K562 (cell line): ENCODE measurements around the gene LATS1. TPM values are rescaled to one million over a fixed set of nuclear protein-coding genes. Genes with fewer than 3 reads are reported as not detected.

ENCODE experiments used
- CREM ChIP-seq: IDR thresholded peaks from 2 replicates; pipeline ENCODE4 v1.6.1; 2014; ENCODE audit warnings: antibody characterized with exemption, low read depth
- DPF2 ChIP-seq: fragments of 450-650 bp; IDR thresholded peaks from 2 replicates; pipeline ENCODE4 v1.6.1; 2016
- EWSR1 ChIP-seq: fragments of 450-650 bp; IDR thresholded peaks from 2 replicates; pipeline ENCODE4 v1.6.1; 2018; ENCODE audit warnings: borderline replicate concordance, mild to moderate bottlenecking, low read depth, moderate library complexity; ENCODE audit not compliant: partially characterized antibody
- GATAD2A ChIP-seq: fragments of 450-650 bp; IDR thresholded peaks from 2 replicates; pipeline ENCODE4 v1.6.1; 2017
- HDAC8 ChIP-seq: fragments of 450-650 bp; IDR thresholded peaks from 2 replicates; pipeline ENCODE4 v1.6.1; 2016; ENCODE audit warnings: mild to moderate bottlenecking, missing genetic modification characterization, moderate library complexity, missing compliant biosample characterization
- MEF2D ChIP-seq: conservative IDR thresholded peaks from 2 replicates; pipeline ENCODE4 v1.6.1; 2016; ENCODE audit warnings: low read depth, missing genetic modification characterization, missing compliant biosample characterization
- NCOA1 ChIP-seq: fragments of 450-650 bp; IDR thresholded peaks from 2 replicates; pipeline ENCODE4 v1.6.1; 2016; ENCODE audit warnings: low read depth
- NFIX ChIP-seq: fragments of 250-450 bp; sonication (Bioruptor Pico); IDR thresholded peaks from 2 replicates; pipeline ENCODE4 v1.4.0; 2020; ENCODE audit warnings: low read depth, mild to moderate bottlenecking, moderate library complexity
- PPARD ChIP-seq: fragments of 250-450 bp; sonication (Bioruptor Pico); IDR thresholded peaks from 2 replicates; pipeline ENCODE4 v1.8.0; 2022; ENCODE audit warnings: inconsistent platforms, mild to moderate bottlenecking, moderate library complexity
- PRDM10 ChIP-seq: fragments of 450-650 bp; IDR thresholded peaks from 2 replicates; pipeline ENCODE4 v1.6.1; 2018; ENCODE audit not compliant: partially characterized antibody
- RBM34 ChIP-seq: fragments of 200-400 bp; formaldehyde crosslinking; IDR thresholded peaks from 2 replicates; pipeline ENCODE4 v1.6.1; 2018; ENCODE audit warnings: low read length, borderline replicate concordance; ENCODE audit not compliant: insufficient read depth
- ZNF175 ChIP-seq: fragments of 200-800 bp; sonication (Bioruptor generic); IDR thresholded peaks from 2 replicates; pipeline ENCODE4 v1.6.1; 2016; ENCODE audit warnings: low read depth, mild to moderate bottlenecking, missing genetic modification characterization, missing compliant biosample characterization
- ZNF644 ChIP-seq: fragments of 200-800 bp; sonication (Bioruptor generic); IDR thresholded peaks from 2 replicates; pipeline ENCODE4 v1.6.1; 2016; ENCODE audit warnings: low read depth, missing genetic modification characterization, missing compliant biosample characterization
- polyA plus RNA-seq, 8 experiments: library from polyadenylated mRNA; depleted of rRNA in 4 of 8; stranded (reverse) in 5 of 8; unstranded in 3 of 8; fragments of >200 nt; fragmentation: Nextera tagmentation in 2 of 8; fragmentation: Illumina TruSeq in 1 of 8; extraction: Ambion mirVana in 2 of 8; extraction: Trizol in 1 of 8; gene quantifications; 2 replicates each; pipeline versions ENCODE4 v1.2.1 to v1.2.3, GENCODE V29; 2011 to 2014; ENCODE audit warnings: inconsistent platforms in 1 of 8, missing spikeins in 1 of 8
- total RNA-seq, 7 experiments: library from RNA; depleted of rRNA in 6 of 7; stranded (reverse); fragments of >200 nt in 6 of 7; fragmentation: Illumina TruSeq in 2 of 7; extraction: Trizol in 2 of 7; gene quantifications; 2 replicates each; pipeline versions ENCODE4 v1.2.1 to v1.2.3, GENCODE V29; 2011 to 2021; ENCODE audit warnings: low replicate concordance in 1 of 7
- TF ChIP-seq, protein P1 (sequence below): fragments of 250-450 bp; sonication (Bioruptor Pico); IDR thresholded peaks from 2 replicates; pipeline ENCODE4 v1.4.0; 2020; ENCODE audit warnings: mild to moderate bottlenecking, moderate library complexity
- TF ChIP-seq, protein P2 (sequence below): sonication (generic); formaldehyde crosslinking; IDR thresholded peaks from 2 replicates; pipeline ENCODE4 v1.8.0; 2022; ENCODE audit warnings: mild to moderate bottlenecking, missing genetic modification reagents

The LATS1 gene
- total and polyA plus RNA-seq, 9 of the 15 experiments (the other 6 are each of a cell fraction or from before 2014, with no cell fraction given) = 5.0 to 36.3 (median 18.4) TPM

DNA sequence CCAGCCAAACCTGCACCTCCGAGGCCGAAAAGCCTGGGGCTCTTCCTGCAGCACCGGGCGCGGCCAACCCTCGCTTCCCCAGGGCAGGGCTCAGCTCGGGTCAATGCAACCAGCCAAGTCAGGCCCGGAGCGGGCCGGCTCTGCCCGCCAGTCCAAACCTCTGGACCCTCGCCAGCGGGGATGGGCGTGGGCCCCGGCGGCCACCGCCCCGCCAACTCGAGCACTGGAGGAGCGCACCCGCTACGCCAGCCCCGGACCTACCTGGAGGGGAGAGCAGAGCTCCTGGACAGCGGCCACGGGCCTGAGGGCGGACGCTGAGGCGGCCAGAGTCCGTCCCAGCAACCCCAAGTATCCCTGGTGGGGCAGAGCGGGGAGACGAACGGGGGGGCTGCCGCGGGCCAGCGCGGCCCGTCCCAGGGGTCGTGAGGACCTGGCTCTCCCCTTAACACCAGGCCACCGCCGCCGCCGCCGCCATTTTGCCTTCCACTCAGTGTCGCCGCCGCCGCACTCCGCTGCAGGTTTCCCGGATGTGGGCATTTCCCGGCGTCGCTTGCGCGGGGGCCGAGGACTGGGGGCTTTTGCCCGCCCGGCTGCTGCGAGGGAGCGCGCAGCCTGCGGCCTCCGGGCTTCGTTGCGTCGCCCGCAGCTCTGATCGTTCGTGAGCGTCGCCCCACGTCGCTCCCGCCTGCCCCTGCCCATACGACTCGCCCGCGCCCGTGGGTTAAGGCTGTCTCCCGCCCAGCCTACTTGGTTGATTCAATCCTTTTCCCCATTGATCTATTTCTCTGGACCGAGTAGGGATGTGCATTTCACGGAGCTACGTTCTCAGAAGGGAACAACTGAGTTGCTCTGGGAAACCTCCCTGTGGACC, at the start of gene LATS1 (continued):
- TF ChIP-seq RBM34 (peak; percentile 90; the same call in 1 of the 2 replicates), DPF2 (peak; percentile 82), NCOA1 (peak; percentile 36; the same call in 1 of the 2 replicates), GATAD2A (no peak; the same call in 1 of the 2 replicates), CREM (peak; percentile 77), ZNF175 (CRISPR knock-in tag) (0 out of 2 replicates have a peak, but pooled peaks have one; percentile 59), NFIX (CRISPR knock-in tag) (no peak), PRDM10 (peak; percentile 50), PPARD (CRISPR knock-in tag) (no peak), HDAC8 (tag) (peak; percentile 63; the same call in 1 of the 2 replicates), ZNF644 (no peak), MEF2D (tag) (no peak), EWSR1 (no peak)
- TF ChIP-seq, protein P1, sequence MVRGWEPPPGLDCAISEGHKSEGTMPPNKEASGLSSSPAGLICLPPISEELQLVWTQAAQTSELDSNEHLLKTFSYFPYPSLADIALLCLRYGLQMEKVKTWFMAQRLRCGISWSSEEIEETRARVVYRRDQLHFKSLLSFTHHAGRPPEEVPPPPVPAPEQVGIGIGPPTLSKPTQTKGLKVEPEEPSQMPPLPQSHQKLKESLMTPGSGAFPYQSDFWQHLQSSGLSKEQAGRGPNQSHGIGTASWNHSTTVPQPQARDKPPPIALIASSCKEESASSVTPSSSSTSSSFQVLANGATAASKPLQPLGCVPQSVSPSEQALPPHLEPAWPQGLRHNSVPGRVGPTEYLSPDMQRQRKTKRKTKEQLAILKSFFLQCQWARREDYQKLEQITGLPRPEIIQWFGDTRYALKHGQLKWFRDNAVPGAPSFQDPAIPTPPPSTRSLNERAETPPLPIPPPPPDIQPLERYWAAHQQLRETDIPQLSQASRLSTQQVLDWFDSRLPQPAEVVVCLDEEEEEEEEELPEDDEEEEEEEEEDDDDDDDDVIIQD (CRISPR knock-in tag) = no peak
- TF ChIP-seq, protein P2, sequence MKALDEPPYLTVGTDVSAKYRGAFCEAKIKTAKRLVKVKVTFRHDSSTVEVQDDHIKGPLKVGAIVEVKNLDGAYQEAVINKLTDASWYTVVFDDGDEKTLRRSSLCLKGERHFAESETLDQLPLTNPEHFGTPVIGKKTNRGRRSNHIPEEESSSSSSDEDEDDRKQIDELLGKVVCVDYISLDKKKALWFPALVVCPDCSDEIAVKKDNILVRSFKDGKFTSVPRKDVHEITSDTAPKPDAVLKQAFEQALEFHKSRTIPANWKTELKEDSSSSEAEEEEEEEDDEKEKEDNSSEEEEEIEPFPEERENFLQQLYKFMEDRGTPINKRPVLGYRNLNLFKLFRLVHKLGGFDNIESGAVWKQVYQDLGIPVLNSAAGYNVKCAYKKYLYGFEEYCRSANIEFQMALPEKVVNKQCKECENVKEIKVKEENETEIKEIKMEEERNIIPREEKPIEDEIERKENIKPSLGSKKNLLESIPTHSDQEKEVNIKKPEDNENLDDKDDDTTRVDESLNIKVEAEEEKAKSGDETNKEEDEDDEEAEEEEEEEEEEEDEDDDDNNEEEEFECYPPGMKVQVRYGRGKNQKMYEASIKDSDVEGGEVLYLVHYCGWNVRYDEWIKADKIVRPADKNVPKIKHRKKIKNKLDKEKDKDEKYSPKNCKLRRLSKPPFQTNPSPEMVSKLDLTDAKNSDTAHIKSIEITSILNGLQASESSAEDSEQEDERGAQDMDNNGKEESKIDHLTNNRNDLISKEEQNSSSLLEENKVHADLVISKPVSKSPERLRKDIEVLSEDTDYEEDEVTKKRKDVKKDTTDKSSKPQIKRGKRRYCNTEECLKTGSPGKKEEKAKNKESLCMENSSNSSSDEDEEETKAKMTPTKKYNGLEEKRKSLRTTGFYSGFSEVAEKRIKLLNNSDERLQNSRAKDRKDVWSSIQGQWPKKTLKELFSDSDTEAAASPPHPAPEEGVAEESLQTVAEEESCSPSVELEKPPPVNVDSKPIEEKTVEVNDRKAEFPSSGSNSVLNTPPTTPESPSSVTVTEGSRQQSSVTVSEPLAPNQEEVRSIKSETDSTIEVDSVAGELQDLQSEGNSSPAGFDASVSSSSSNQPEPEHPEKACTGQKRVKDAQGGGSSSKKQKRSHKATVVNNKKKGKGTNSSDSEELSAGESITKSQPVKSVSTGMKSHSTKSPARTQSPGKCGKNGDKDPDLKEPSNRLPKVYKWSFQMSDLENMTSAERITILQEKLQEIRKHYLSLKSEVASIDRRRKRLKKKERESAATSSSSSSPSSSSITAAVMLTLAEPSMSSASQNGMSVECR = peak; percentile 96
